Astrocyte (in vitro differentiated cells and primary cell): Measurements from ENCODE around the gene PFDN2. TPM values are rescaled to one million over a fixed set of nuclear protein-coding genes. Genes with fewer than 3 reads are reported as not detected.

Experiments
- DNase-seq: peaks from one replicate; pipeline ENCODE4 v3.0.0-alpha.2; 2010; ENCODE audit warnings: low read depth
- FAIRE-seq: peaks from 2 replicates; lab custom pipeline; 2011; peaks lifted over from hg19 to GRCh38; lab: Jason Lieb, UNC
- H2AFZ ChIP-seq: 2 replicates; pipeline ENCODE4 v1.6.0; 2012; ENCODE audit warnings: low read depth, low read length, inconsistent platforms
- H3K27ac ChIP-seq: 2 replicates; pipeline ENCODE4 v1.5.1; 2011; ENCODE audit warnings: low read depth, low read length, inconsistent platforms
- H3K27me3 ChIP-seq: 2 replicates; pipeline ENCODE4 v1.6.0; 2011; ENCODE audit warnings: low read length, inconsistent platforms; ENCODE audit not compliant: insufficient read depth
- H3K36me3 ChIP-seq: 2 replicates; pipeline ENCODE4 v1.5.1; 2011; ENCODE audit warnings: low read length, inconsistent platforms; ENCODE audit not compliant: insufficient read depth
- H3K4me1 ChIP-seq: 2 replicates; pipeline ENCODE4 v1.5.1; 2011; ENCODE audit warnings: low read length, inconsistent platforms; ENCODE audit not compliant: insufficient read depth
- H3K4me2 ChIP-seq: 2 replicates; pipeline ENCODE4 v1.6.0; 2012; ENCODE audit warnings: low read length, inconsistent platforms
- H3K4me3 ChIP-seq: 2 replicates; pipeline ENCODE4 v1.5.1; 2011; ENCODE audit warnings: low read depth, mild to moderate bottlenecking, low read length, inconsistent platforms; ENCODE audit not compliant: insufficient read depth
- H3K79me2 ChIP-seq: 2 replicates; pipeline ENCODE4 v1.6.0; 2012; ENCODE audit warnings: mild to moderate bottlenecking, low read length, inconsistent platforms; ENCODE audit not compliant: insufficient read depth
- H3K9ac ChIP-seq: 2 replicates; pipeline ENCODE4 v1.6.0; 2012; ENCODE audit warnings: mild to moderate bottlenecking, low read length, inconsistent platforms
- H3K9me3 ChIP-seq: 2 replicates; pipeline ENCODE4 v1.5.1; 2012; ENCODE audit warnings: low read depth, mild to moderate bottlenecking, low read length, inconsistent platforms; ENCODE audit not compliant: insufficient read depth
- H4K20me1 ChIP-seq: 2 replicates; pipeline ENCODE4 v1.6.0; 2012; ENCODE audit warnings: low read length, inconsistent platforms; ENCODE audit not compliant: insufficient read depth
- H3K27ac Mint-ChIP-seq: one replicate; pipeline ENCODE4 v1.8.0; 2021; ENCODE audit warnings: mild to moderate bottlenecking, mixed read lengths; ENCODE audit not compliant: unreplicated experiment
- H3K27me3 Mint-ChIP-seq: one replicate; pipeline ENCODE4 v1.8.0; 2021; ENCODE audit warnings: low read depth, mixed read lengths; ENCODE audit not compliant: unreplicated experiment
- H3K36me3 Mint-ChIP-seq: one replicate; pipeline ENCODE4 v1.8.0; 2021; ENCODE audit warnings: low read depth, mixed read lengths; ENCODE audit not compliant: unreplicated experiment
- H3K4me1 Mint-ChIP-seq: one replicate; pipeline ENCODE4 v1.8.0; 2021; ENCODE audit warnings: low read depth, mixed read lengths; ENCODE audit not compliant: unreplicated experiment
- H3K4me3 Mint-ChIP-seq: one replicate; pipeline ENCODE4 v1.8.0; 2021; ENCODE audit warnings: mild to moderate bottlenecking, moderate library complexity, mixed read lengths; ENCODE audit not compliant: unreplicated experiment
- H3K9me3 Mint-ChIP-seq: one replicate; pipeline ENCODE4 v1.8.0; 2021; ENCODE audit warnings: mild to moderate bottlenecking, mixed read lengths; ENCODE audit not compliant: unreplicated experiment
- CTCF ChIP-seq: IDR thresholded peaks from 2 replicates; pipeline ENCODE4 v1.5.1; 2011; ENCODE audit warnings: low read depth, mild to moderate bottlenecking, inconsistent platforms, low read length, moderate library complexity; ENCODE audit not compliant: insufficient read depth
- EZH2 ChIP-seq: IDR thresholded peaks from 2 replicates; pipeline ENCODE4 v1.6.1; 2012; ENCODE audit warnings: mild to moderate bottlenecking, low read length, inconsistent platforms; ENCODE audit not compliant: insufficient read depth
- total RNA-seq: library from RNA; stranded (reverse); gene quantifications from 2 replicates; pipeline ENCODE4 v1.2.1, GENCODE V29; 2021

PFDN2 gene
- total RNA-seq, 1 donor from 2014 or later, result 111 TPM

- Histone ChIP-seq H2AFZ (no peak overlapping the region), H3K4me3 (no peak overlapping the region), H3K9me3 (no peaks in the 10 kb centered on the region), H3K36me3 (no peaks in the 10 kb centered on the region), H3K4me1 (no peaks in the 10 kb centered on the region), H3K79me2 (no peaks in the 10 kb centered on the region), H3K27me3 (no peaks in the 10 kb centered on the region), H3K9ac (no peak overlapping the region), H4K20me1 (no peaks in the 10 kb centered on the region), H3K4me2 (no peak overlapping the region), H3K27ac (no peak overlapping the region)
- no peak overlapping the region for H3K4me3 Mint-ChIP-seq
- no peak for FAIRE-seq
- peaks cover 19% of the 10 kb centered on the region for H3K4me1 Mint-ChIP-seq
- peaks cover 11% of the 10 kb centered on the region for H3K36me3 Mint-ChIP-seq
- no peak for DNase-seq
- peaks cover 8% of the 10 kb centered on the region for H3K27me3 Mint-ChIP-seq
- H3K9me3 Mint-ChIP-seq, result no peaks in the 10 kb centered on the region
- TF ChIP-seq EZH2, result no peak
- no peak for TF ChIP-seq CTCF
- H3K27ac Mint-ChIP-seq, result no peak overlapping the region
These were observed 47.1 kb downstream of the PFDN2 start for GRCh38 chr1:161070761-161071160.

- Mint-ChIP-seq H3K27ac (no peak within 1 kb of the TSS), H3K36me3 (peaks cover 11% of the 10 kb centered on the region), H3K9me3 (no peaks in the 10 kb centered on the region), H3K27me3 (peaks cover 8% of the 10 kb centered on the region), H3K4me3 (no peak within 1 kb of the TSS), H3K4me1 (peaks cover 18% of the 10 kb centered on the region)
- FAIRE-seq (no peak), DNase-seq (no peak)
- H3K4me3 ChIP-seq, result no peak within 1 kb of the TSS
- no peaks in the 10 kb centered on the region for H3K9me3 ChIP-seq
- H2AFZ ChIP-seq, result no peak within 1 kb of the TSS
- H3K9ac ChIP-seq, result no peak within 1 kb of the TSS
- no peak within 1 kb of the TSS for H3K4me2 ChIP-seq
- TF ChIP-seq CTCF (no peak), EZH2 (no peak)
- H4K20me1 ChIP-seq, result no peaks in the 10 kb centered on the region
- no peaks in the 10 kb centered on the region for H3K36me3 ChIP-seq
- no peak within 1 kb of the TSS for H3K27ac ChIP-seq
- H3K79me2 ChIP-seq, result no peaks in the 10 kb centered on the region
- no peaks in the 10 kb centered on the region for H3K4me1 ChIP-seq
- no peaks in the 10 kb centered on the region for H3K27me3 ChIP-seq
These were observed 48.0 kb downstream of the PFDN2 start, which contains the start of gene ARHGAP30 for GRCh38 chr1:161069731-161070270. Gene ARHGAP30, minus strand, starts transcription at chr1:161069891. Its CDS starts 267 bp downstream, at chr1:161069624.

GRCh38 chr1:161069241-161069640 is 48.6 kb downstream of the PFDN2 start:
- FAIRE-seq, result no peak
- Histone ChIP-seq H3K79me2 (no peaks in the 10 kb centered on the region), H3K4me2 (no peak overlapping the region), H3K9ac (no peak overlapping the region), H3K9me3 (no peaks in the 10 kb centered on the region), H4K20me1 (no peaks in the 10 kb centered on the region), H3K4me1 (no peaks in the 10 kb centered on the region), H3K27ac (no peak overlapping the region), H3K27me3 (no peaks in the 10 kb centered on the region), H3K4me3 (no peak overlapping the region), H3K36me3 (no peaks in the 10 kb centered on the region), H2AFZ (no peak overlapping the region)
- Mint-ChIP-seq H3K27me3 (peaks cover 11% of the 10 kb centered on the region), H3K4me1 (peaks cover 13% of the 10 kb centered on the region), H3K4me3 (no peak overlapping the region), H3K36me3 (peaks cover 8% of the 10 kb centered on the region), H3K27ac (no peak overlapping the region), H3K9me3 (no peaks in the 10 kb centered on the region)
- no peak for DNase-seq
- TF ChIP-seq EZH2 (no peak), CTCF (no peak)
